ENCODE measurements around the gene ACAD9. TPM values are rescaled to one million over a fixed set of nuclear protein-coding genes. Genes with fewer than 3 reads are reported as not detected.
"Not testable (repeated sequence)": the region's sequence is repeated elsewhere in the genome, so short reads cannot be mapped to it uniquely, and the experiment has no call there.

Gene ACAD9
- total and polyA plus RNA-seq, 8 donors, result 17.1 to 160 (median 23.4) TPM

DNA sequence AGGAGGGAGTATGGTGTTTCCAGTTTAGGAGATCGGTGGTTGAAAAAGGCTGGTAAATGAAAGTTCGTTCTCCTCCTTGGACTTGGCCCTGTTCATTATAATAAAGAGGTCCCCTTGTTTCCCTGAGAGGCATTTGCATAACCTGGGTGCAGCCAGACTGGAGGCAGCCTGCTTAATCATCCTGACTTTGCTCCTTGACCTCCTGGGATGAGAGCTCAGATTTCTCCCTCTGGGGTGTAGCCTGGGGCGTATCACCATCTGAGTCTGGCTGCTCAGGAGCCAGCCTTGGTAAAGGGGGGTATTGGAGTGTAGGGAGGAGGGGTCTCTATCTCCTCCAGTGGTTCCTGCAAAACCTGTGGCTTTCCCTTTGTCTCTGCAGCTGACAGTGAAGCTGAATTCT lies 21.3 kb upstream of the ACAD9 start:
- Histone ChIP-seq H3K4me1 (no peaks in the 10 kb centered on the region), H3K9me3 (peaks cover 14 to 62% (median 45%) of the 10 kb centered on the region in 4 donors), H3K27me3 (no peaks in the 10 kb centered on the region), H3K4me3 (no peak overlapping the region), H3K27ac (no peak overlapping the region), H3K36me3 (no peaks in the 10 kb centered on the region)
- no peak for DNase-seq
- no peak for TF ChIP-seq POLR2A (IDR thresholded peaks at IDR 0.05)
- intact Hi-C loops (cut with DNase I; ENCODE audit: low total_unique reads), result no loop called here
- WGBS, 5 donors, result 84 to 91% (median 85%) methylated on average over 3 of the region's 3 CpGs

DNA sequence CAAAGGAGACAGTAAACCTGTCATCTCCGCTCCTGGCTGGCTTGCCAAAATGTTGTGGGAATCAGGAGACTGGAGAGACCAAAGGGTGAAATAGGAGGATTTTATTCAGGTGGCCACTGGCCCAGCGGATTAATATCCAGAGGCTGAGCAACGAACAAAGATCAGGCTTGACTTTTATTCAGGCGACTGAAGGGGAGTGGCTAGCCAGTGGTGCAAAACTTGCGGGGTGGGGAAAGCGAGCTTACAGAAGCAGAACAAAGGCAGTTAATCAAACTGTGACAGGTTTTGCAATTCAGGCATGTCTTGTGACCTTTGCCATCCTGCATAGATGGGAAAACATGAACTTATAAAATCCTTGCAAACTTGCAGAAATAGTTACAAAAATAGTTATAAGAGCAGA lies 19.8 kb upstream of the ACAD9 start:
- DNase-seq, result no peak
- 81 to 94% (median 85%) methylated on average over 6 of the region's 6 CpGs for WGBS, 5 donors
- intact Hi-C loops (cut with DNase I; ENCODE audit: low total_unique reads), result no loop called here
- Histone ChIP-seq H3K4me3 (no peak overlapping the region), H3K27ac (no peak overlapping the region), H3K9me3 (peaks cover 14 to 48% (median 36%) of the 10 kb centered on the region in 4 donors), H3K4me1 (peaks cover 0 to 6% (median 1%) of the 10 kb centered on the region in 4 donors), H3K27me3 (no peaks in the 10 kb centered on the region), H3K36me3 (no peaks in the 10 kb centered on the region)
- TF ChIP-seq EP300 (IDR thresholded peaks at IDR 0.05) (no peak), POLR2AphosphoS5 (IDR thresholded peaks at IDR 0.05) (no peak), POLR2A (IDR thresholded peaks at IDR 0.05) (no peak)
- TF ChIP-seq, protein P1, sequence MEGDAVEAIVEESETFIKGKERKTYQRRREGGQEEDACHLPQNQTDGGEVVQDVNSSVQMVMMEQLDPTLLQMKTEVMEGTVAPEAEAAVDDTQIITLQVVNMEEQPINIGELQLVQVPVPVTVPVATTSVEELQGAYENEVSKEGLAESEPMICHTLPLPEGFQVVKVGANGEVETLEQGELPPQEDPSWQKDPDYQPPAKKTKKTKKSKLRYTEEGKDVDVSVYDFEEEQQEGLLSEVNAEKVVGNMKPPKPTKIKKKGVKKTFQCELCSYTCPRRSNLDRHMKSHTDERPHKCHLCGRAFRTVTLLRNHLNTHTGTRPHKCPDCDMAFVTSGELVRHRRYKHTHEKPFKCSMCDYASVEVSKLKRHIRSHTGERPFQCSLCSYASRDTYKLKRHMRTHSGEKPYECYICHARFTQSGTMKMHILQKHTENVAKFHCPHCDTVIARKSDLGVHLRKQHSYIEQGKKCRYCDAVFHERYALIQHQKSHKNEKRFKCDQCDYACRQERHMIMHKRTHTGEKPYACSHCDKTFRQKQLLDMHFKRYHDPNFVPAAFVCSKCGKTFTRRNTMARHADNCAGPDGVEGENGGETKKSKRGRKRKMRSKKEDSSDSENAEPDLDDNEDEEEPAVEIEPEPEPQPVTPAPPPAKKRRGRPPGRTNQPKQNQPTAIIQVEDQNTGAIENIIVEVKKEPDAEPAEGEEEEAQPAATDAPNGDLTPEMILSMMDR (IDR thresholded peaks at IDR 0.05), result no peak

DNA sequence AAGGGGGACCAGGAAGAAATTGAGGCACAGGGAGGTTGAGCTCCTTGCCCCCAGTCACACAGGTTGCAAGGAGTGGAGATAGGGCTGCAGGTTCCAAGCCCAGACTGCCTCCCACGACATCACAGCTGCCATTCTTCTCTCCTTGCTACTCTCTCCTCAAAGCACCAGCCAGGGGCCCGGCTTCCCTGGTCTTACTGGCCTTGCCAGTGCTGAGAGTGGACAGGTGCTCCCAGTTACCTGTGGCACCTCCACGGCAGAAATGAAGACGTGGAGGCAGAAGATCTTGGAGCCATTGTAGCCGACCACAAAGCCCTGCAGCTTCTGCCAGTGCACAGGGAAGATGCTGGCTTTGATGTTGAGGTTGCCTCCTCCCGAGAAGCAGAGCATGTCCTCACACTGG lies 17.9 kb upstream of the ACAD9 start:
- H3K36me3 ChIP-seq, result no peaks in the 10 kb centered on the region
- H3K27me3 ChIP-seq, result no peaks in the 10 kb centered on the region
- peaks cover 0 to 11% (median 4%) of the 10 kb centered on the region in 4 donors for H3K4me1 ChIP-seq
- H3K27ac ChIP-seq, result no peak overlapping the region
- 77 to 92% (median 88%) methylated on average over 6 of the region's 6 CpGs for WGBS, 5 donors
- DNase-seq, result no peak
- peaks cover 14 to 47% (median 32%) of the 10 kb centered on the region in 4 donors for H3K9me3 ChIP-seq
- TF ChIP-seq EP300 (IDR thresholded peaks at IDR 0.05) (no peak), POLR2AphosphoS5 (IDR thresholded peaks at IDR 0.05) (no peak), POLR2A (IDR thresholded peaks at IDR 0.05) (no peak)
- TF ChIP-seq, protein P1 (IDR thresholded peaks at IDR 0.05), result no peak
- intact Hi-C loops (cut with DNase I; ENCODE audit: low total_unique reads), result no loop called here
- no peak overlapping the region for H3K4me3 ChIP-seq

DNA sequence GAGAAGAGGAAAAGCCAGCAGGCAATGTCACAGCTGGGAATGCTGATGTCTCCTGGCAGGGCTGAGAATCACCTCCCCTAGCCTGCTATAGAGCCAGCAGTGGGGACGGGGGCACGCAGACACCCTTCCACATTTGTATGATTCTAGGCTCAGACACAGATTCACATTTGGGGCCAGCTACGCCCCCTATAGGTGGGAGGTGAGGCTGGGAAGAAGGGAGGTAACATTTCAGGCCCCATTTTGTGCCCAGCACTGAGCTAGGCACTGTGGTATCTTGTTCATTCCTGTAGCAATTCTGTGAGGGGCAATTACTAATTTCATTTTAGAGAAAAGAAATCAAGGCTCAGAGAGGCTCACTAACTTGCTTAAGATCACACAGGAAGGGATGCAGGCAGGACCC lies 15.9 kb upstream of the ACAD9 start:
- Histone ChIP-seq H3K4me3 (no peak overlapping the region), H3K36me3 (no peaks in the 10 kb centered on the region), H3K9me3 (peaks cover 14 to 29% (median 23%) of the 10 kb centered on the region in 4 donors), H3K27me3 (no peaks in the 10 kb centered on the region), H3K4me1 (peaks cover 0 to 11% (median 4%) of the 10 kb centered on the region in 4 donors), H3K27ac (no peak overlapping the region)
- no peak for DNase-seq
- no peak for TF ChIP-seq POLR2AphosphoS5 (IDR thresholded peaks at IDR 0.05)
- TF ChIP-seq, protein P1 (IDR thresholded peaks at IDR 0.05), result no peak
- no peak for TF ChIP-seq POLR2A (IDR thresholded peaks at IDR 0.05)
- no peak for TF ChIP-seq EP300 (IDR thresholded peaks at IDR 0.05)
- intact Hi-C loops (cut with DNase I; ENCODE audit: low total_unique reads), result no loop called here
- 56 to 87% (median 73%) methylated on average over 3 of the region's 3 CpGs for WGBS, 5 donors

DNA sequence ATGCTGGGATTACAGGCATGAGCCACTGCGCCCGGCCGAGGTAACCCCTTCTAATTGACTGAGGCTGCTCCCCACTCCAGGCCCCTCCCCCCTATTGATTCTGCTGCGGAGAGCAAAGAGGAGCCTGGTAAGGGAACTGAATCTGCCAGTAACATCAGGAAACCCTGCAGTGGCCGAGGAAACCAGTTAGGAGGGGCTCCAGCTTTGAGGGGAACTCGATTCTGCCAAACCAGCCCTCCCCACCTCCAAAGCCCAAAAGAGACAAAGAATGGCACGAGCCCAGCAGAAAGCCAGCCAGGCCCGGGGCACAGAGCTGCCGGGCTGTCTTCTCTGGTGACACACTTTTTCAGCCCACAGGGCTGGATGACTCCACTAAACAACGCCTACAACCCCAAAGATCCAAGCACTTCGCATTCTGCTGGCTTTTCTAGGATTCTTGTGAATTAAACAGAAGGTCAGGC lies 15.0 kb upstream of the ACAD9 start:
- H3K36me3 ChIP-seq, result no peaks in the 10 kb centered on the region
- intact Hi-C loops (cut with DNase I; ENCODE audit: low total_unique reads), result no loop called here
- 50 to 66% (median 53%) methylated on average over 8 to 11 of the region's 11 CpGs for WGBS, 5 donors
- H3K27ac ChIP-seq, result no peak overlapping the region
- TF ChIP-seq POLR2A (IDR thresholded peaks at IDR 0.05) (no peak), EP300 (IDR thresholded peaks at IDR 0.05) (no peak), POLR2AphosphoS5 (IDR thresholded peaks at IDR 0.05) (no peak)
- TF ChIP-seq, protein P1 (IDR thresholded peaks at IDR 0.05), result no peak
- peak in 1 of 2 donors; percentile 22 for DNase-seq
- H3K27me3 ChIP-seq, result no peaks in the 10 kb centered on the region
- H3K9me3 ChIP-seq, result peaks cover 9 to 21% (median 15%) of the 10 kb centered on the region in 4 donors
- peaks cover 0 to 11% (median 4%) of the 10 kb centered on the region in 4 donors for H3K4me1 ChIP-seq
- H3K4me3 ChIP-seq, result no peak overlapping the region

DNA sequence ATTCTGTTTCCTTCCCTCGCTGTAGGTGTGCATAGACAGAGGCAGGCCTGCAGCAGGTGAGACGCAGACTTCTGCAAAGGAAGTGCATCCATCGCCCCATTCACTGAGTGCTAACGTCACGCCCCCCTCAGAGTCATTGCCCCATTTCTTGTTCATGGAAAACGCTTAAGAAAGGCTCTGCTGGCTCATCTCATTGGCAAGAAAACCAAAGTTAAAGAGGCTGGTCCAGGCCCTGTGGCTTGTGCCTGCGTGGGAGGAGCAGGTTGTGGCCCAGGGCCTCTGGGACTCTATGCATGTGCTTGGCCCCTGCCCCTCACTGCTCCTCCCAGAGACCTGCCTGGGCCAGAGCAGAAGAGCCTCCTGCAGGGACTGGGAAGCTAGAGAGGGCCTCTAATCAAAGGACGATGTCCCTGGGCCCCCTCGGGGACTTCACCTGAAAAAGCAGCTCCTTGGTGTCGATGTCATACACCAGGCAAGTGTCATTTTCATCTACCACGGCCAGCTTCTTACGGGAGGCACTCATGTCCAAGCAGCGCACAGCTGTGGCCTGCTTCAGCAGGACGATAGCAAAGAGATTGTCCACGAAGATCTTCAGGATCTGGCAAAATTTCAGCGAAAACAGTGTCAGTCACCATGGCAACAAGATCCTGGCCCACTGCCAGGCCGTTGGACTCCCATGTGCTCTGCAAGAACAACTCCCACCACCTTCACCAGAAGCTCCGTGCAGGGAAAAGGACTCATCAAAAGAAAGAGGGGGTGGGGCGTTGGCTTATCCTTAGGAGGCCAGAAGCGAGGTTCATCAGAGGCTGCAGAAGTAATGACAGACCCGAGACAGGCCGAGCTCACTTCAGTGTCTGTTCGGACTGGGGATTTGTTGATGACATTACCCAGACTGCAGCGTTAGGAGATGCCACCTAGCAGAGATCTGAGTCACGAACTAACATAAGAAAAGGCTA lies 14.3 kb upstream of the ACAD9 start:
- H3K27me3 ChIP-seq; H3K36me3 ChIP-seq; H3K4me3 ChIP-seq; H3K27ac ChIP-seq; intact Hi-C loops (cut with DNase I; ENCODE audit: low total_unique reads): not testable (repeated sequence)
- WGBS, 5 donors, result 63 to 72% (median 66%) methylated on average over 15 to 21 of the region's 25 CpGs
- H3K9me3 ChIP-seq, result peaks cover 2 to 13% (median 7%) of the 10 kb centered on the region in 4 donors
- H3K4me1 ChIP-seq, result peaks cover 0 to 11% (median 4%) of the 10 kb centered on the region in 4 donors
- peak in 1 of 2 donors; percentile 55 for DNase-seq
